OCI-LY7 (cell line): ENCODE results near the gene QRFP.

Source experiments
- CTCF ChIP-seq: fragments of 200-600 bp; sonication (generic); conservative IDR thresholded peaks from 2 replicates; pipeline ENCODE4 v1.5.1; 2014; ENCODE audit warnings: mild to moderate bottlenecking, antibody characterized with exemption, low read length, moderate library complexity, mixed read lengths
- EZH2phosphoT487 ChIP-seq: fragments of 200-600 bp; sonication (generic); IDR thresholded peaks from 2 replicates; pipeline ENCODE4 v1.6.1; 2018; ENCODE audit warnings: low read depth, borderline replicate concordance, mild to moderate bottlenecking, mixed run types, antibody characterized with exemption, low read length, moderate library complexity, mixed read lengths

GRCh38 chr9:130872508-130872907, 24.1 kb downstream of the QRFP start:
- TF ChIP-seq CTCF (no peak), EZH2phosphoT487 (no peak)
